ENCODE data around the gene RNPC3. TPM values are rescaled to one million over a fixed set of nuclear protein-coding genes. Genes with fewer than 3 reads are reported as not detected.
A peak's percentile ranks its signal among the peaks of the same experiment; 100 is the strongest.

The RNPC3 gene
- total and polyA plus RNA-seq, 9 of the 15 experiments (the other 6 are each of a cell fraction or from before 2014, with no cell fraction given) = 5.4 to 31.4 (median 17.1) TPM

GRCh38 chr1:103529746-103530145, 4.2 kb downstream of the RNPC3 start:
- Histone ChIP-seq H3K79me2 (ENCODE audit: control insufficient read depth, insufficient read depth, low read length) (peaks cover 71% of the 10 kb centered on the region), H3K9me3 (replicated peaks; ENCODE audit: control insufficient read depth, insufficient read depth, low read depth, low read length) (no peaks in the 10 kb centered on the region), H3K4me1 (replicated peaks in 1 of 2; ENCODE audit: control insufficient read depth in 2 of 2, insufficient read depth in 2 of 2, low read length in 2 of 2) (peaks cover 3% of the 10 kb centered on the region in 2 experiments; a peak in 3 of 5 replicates), H3K9me1 (ENCODE audit: control insufficient read depth, insufficient read depth, low read length) (no peaks in the 10 kb centered on the region), H3K27me3 (ENCODE audit: control insufficient read depth in 2 of 2, insufficient read depth in 2 of 2, low read length in 2 of 2) (no peaks in the 10 kb centered on the region), H3K4me2 (ENCODE audit: insufficient read depth, low read length) (no peak overlapping the region), H3K36me3 (ENCODE audit: control insufficient read depth, insufficient read depth, low read length) (peaks cover 50% of the 10 kb centered on the region), H3K9ac (ENCODE audit: insufficient read depth in 1 of 2, low read depth in 2 of 2, low read length in 2 of 2) (no peak overlapping the region), H4K20me1 (replicated peaks; ENCODE audit: control insufficient read depth, insufficient read depth, low read length) (no peaks in the 10 kb centered on the region), H3K27ac (ENCODE audit: extremely low read depth, low read depth, low read length) (no peak overlapping the region), H3K4me3 (no peak overlapping the region), H2AFZ (ENCODE audit: low read depth, low read length) (no peak overlapping the region)
- no TSS peak for BruUV-seq (replicated peaks)
- intact Hi-C loops (cut with micrococcal nuclease) = no loop called here
- ATAC-seq (peak; percentile 53), DNase-seq (ENCODE audit: extremely low read depth in 1 of 4, low spot score in 3 of 4) (peak in 2 of 4 experiments; percentile 12 to 53), FAIRE-seq (no peak)
- in situ Hi-C loops (cut with MboI) = no loop called here
- ChIA-PET CTCF (ENCODE audit: low intra/inter-chr PET ratio) (no interaction called here), POLR2A (no interaction called here)
- no peak for TF ChIP-seq KAT7 (CRISPR knock-in tag; IDR thresholded peaks at IDR 0.05; ENCODE audit: borderline replicate concordance)
- no peak for TF ChIP-seq ZNF347 (CRISPR knock-in tag; IDR thresholded peaks at IDR 0.05; ENCODE audit: low read depth)
- 0 out of 2 replicates have a peak, but pooled peaks have one; percentile 17 for TF ChIP-seq FOSL1 (tag; conservative IDR thresholded peaks at IDR 0.05)
- no peak for TF ChIP-seq THRAP3 (IDR thresholded peaks at IDR 0.05; ENCODE audit: borderline replicate concordance)
- TF ChIP-seq FUS (optimal IDR thresholded peaks at IDR 0.05; ENCODE audit: low read depth, low read length) = no peak
- TF ChIP-seq ZKSCAN1 (IDR thresholded peaks at IDR 0.05; ENCODE audit: low read depth, low read length) = peak; percentile 57; the same call in 1 of the 2 replicates
- peak; percentile 71 for TF ChIP-seq PKNOX1 (IDR thresholded peaks at IDR 0.05)
- 49% methylated on average over 7 of the region's 8 CpGs for WGBS (ENCODE audit: insufficient coverage, low coverage, missing lambda C conversion rate)
